T-helper 17 cell (primary cell): ENCODE data around the gene CDH4. TPM values are rescaled to one million over a fixed set of nuclear protein-coding genes. Genes with fewer than 3 reads are reported as not detected.

Experiments
- ATAC-seq: fragments of 150-1000 bp; cut with Tn5 transposase; 2 replicates; pipeline ENCODE4 v1.10.0; 2021; ENCODE audit warnings: mild to moderate bottlenecking, moderate library complexity
- DNase-seq, 3 donors: peaks; one replicate each; pipeline versions ENCODE4 v3.0.0 to v3.0.0-alpha.2; 2020 to 2021
- H3K9me3 ChIP-seq: one replicate; pipeline ENCODE4 v1.7.0; 2013; ENCODE audit warnings: low read length, mild to moderate bottlenecking; ENCODE audit not compliant: control insufficient read depth, poor library complexity, severe bottlenecking
- H3K27ac Mint-ChIP-seq: one replicate; pipeline ENCODE4 v1.8.0; 2022; ENCODE audit warnings: mild to moderate bottlenecking, moderate library complexity, mixed read lengths
- H3K27me3 Mint-ChIP-seq: one replicate; pipeline ENCODE4 v1.8.0; 2022; ENCODE audit warnings: mixed read lengths
- H3K36me3 Mint-ChIP-seq: one replicate; pipeline ENCODE4 v1.8.0; 2022; ENCODE audit warnings: low read depth, mixed read lengths
- H3K4me1 Mint-ChIP-seq: one replicate; pipeline ENCODE4 v1.8.0; 2022; ENCODE audit warnings: mild to moderate bottlenecking, mixed read lengths
- H3K4me3 Mint-ChIP-seq: one replicate; pipeline ENCODE4 v1.8.0; 2022; ENCODE audit warnings: mild to moderate bottlenecking, moderate library complexity, mixed read lengths
- total RNA-seq, 4 donors: library from RNA in 2 of 4; stranded (reverse) in 2 of 4; gene quantifications; one replicate each; pipeline ENCODE4 v1.2.3 and lab custom pipeline; 2022 to 2026

The CDH4 gene
- total RNA-seq, 2 donors from 2014 or later, result 0.55 to 0.67 TPM

DNA sequence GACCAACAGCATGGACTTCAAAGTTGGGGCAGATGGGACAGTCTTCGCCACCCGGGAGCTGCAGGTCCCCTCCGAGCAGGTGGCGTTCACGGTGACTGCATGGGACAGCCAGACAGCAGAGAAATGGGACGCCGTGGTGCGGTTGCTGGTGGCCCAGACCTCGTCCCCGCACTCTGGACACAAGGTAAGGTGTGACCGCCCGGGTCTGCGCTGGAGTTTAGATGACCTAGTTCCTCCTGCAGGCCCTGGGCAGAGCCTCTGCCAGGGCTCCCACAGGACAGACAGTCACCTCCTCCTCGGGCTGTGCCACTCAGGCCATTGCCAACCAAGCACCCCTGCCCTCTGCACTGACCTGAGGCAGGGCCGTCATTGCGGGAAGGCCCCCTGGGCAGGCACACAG lies 491.5 kb downstream of the CDH4 start:
- no peaks in the 10 kb centered on the region for H3K4me1 Mint-ChIP-seq
- H3K27me3 Mint-ChIP-seq, result peaks cover 5% of the 10 kb centered on the region
- H3K36me3 Mint-ChIP-seq, result no peaks in the 10 kb centered on the region
- H3K9me3 ChIP-seq, result no peaks in the 10 kb centered on the region
- H3K4me3 Mint-ChIP-seq, result no peak overlapping the region
- H3K27ac Mint-ChIP-seq, result no peak overlapping the region
- ATAC-seq (no peak), DNase-seq (no peak)

DNA sequence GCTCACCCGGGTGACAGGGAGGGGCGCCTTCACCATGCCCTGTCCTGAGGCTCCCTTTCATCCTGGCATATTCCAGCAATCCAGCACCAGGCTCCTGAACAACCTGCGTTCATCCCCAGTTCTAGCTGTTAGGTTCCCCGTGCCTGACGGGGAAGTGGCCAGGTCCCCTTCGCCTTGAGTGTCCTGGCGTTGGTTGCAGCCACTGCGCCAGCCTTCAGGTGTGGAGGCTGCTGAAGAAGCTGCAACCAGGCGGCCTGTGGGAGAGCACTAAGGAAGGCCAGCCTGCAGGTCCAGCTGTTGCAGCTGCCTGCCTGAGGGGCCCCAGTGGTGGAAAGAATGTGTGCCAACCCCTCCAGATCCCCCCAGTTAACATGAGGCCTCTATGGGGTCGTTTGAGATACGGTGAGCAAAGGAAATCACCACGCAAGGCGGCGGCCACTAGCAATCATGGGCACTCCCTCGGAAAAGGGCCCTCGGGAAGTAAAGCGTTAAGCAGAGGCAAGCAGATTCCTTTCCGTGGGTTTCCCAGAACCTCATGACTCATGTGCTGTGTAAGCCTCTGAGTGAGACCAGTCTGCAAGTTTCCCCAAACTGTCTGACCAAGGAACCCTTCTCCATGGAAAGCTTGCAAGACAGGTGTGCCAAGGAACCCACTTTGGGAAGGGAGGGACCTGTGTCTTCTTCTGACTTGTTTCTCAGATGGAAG lies 492.8 kb downstream of the CDH4 start:
- Mint-ChIP-seq H3K4me1 (no peaks in the 10 kb centered on the region), H3K36me3 (no peaks in the 10 kb centered on the region), H3K27ac (no peak overlapping the region), H3K27me3 (peaks cover 5% of the 10 kb centered on the region), H3K4me3 (no peak overlapping the region)
- DNase-seq (no peak), ATAC-seq (no peak)
- H3K9me3 ChIP-seq, result no peaks in the 10 kb centered on the region

DNA sequence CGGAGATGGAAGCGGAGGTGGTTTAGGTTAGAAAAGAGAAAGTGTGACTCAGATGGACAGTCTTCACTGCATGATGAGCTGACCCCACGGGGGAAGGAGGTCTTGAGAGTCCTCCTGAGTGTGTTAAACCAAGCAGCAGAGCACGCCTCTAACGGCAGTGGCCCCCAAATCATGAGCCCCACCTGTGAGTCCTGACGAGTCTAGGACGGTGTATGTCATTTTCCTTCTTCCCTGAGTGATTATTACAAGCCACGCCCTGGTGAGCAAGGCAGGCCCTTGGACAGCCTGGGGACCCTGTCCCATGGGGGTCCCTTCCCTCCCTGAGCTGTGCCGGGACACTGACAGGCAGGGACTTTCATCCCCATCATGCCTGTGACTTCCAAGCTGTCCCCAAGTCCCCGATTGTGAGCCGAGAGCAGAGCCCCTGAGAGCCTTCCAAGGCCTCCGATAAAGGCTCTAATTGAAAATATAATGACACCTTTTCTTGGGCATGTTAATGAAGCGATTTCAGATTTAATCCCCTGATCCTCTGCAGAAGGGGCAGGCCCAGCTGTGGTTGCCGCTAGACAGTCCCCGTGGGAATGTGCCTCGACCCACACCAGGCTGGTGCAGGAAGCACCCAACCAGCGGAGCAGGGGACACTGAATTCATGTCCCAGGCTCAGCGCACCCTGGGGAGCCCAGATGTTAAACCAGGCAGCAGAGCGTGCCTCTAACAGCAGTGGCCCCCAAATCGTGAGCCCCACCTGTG lies 493.5 kb downstream of the CDH4 start:
- no peaks in the 10 kb centered on the region for H3K36me3 Mint-ChIP-seq
- no peak overlapping the region for H3K27ac Mint-ChIP-seq
- H3K9me3 ChIP-seq, result no peaks in the 10 kb centered on the region
- ATAC-seq, result no peak
- H3K4me1 Mint-ChIP-seq, result no peaks in the 10 kb centered on the region
- no peak for DNase-seq
- H3K27me3 Mint-ChIP-seq, result peaks cover 5% of the 10 kb centered on the region
- no peak overlapping the region for H3K4me3 Mint-ChIP-seq

DNA sequence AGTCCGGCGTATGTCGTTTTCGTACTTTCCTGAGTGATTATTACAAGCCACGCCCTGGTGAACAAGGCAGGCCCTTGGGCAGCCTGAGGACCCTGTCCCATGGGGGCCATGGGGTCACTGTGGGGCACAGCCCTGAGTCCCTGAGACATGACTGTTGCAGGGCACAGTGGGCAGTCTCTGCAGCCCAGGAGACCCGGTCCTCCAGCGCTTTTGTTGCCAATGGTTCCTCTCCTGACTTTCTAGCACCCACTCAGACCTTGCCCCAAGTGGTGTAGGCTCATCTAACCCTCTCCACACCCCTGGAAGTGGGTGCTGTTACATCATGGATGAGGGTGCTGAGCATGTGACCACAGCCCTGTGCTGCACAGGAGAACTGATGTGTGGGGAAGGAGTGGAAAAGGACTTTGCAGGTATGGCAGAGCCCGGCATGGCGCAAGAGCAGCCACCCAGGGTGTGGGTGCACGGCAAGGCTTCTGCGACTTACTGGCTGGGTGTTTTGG lies 494.1 kb downstream of the CDH4 start:
- H3K9me3 ChIP-seq, result no peaks in the 10 kb centered on the region
- Mint-ChIP-seq H3K27ac (no peak overlapping the region), H3K27me3 (peaks cover 5% of the 10 kb centered on the region), H3K4me1 (no peaks in the 10 kb centered on the region), H3K36me3 (no peaks in the 10 kb centered on the region), H3K4me3 (no peak overlapping the region)
- ATAC-seq (no peak), DNase-seq (no peak)

DNA sequence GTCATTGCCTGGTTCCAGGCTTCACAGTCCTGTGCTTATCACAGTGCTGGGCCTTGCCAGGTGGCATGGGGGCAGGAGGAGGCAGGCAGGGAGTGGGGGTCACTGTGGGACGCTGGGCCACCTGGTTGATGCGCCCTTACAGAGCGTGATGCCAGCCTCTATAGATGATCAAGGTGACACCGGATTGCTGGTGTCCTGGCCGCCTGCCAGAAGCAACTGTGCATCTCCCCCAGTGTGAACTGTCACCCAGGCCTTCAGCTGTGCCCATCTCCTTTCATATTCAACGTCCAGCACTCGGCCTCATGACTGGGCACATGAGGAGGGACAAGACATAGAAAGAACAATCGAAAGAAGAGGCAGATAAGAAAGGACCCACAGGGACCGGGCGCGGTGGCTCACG lies 494.7 kb downstream of the CDH4 start:
- Mint-ChIP-seq H3K27ac (no peak overlapping the region), H3K27me3 (peaks cover 5% of the 10 kb centered on the region), H3K4me3 (no peak overlapping the region), H3K36me3 (no peaks in the 10 kb centered on the region), H3K4me1 (no peaks in the 10 kb centered on the region)
- no peaks in the 10 kb centered on the region for H3K9me3 ChIP-seq
- DNase-seq (no peak), ATAC-seq (no peak)

DNA sequence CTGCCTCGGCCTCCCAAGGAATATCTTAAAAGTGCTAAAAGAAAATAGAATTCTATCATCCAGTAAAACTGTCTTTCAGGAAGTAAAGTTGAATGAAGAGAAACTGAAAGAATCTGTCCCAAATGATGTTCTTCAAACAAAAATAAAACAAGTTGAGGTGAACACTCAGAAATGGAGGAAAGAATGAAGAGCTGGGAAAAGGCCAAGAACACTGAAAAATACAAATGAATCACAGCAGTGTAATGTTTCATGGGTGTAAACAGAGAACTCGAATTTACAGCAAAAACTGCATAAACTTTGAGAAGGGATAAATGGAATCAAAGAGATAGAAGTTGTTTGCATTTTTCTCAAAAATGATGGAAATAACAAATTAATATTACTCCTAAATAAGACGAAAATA lies 496.3 kb downstream of the CDH4 start:
- no peaks in the 10 kb centered on the region for H3K4me1 Mint-ChIP-seq

DNA sequence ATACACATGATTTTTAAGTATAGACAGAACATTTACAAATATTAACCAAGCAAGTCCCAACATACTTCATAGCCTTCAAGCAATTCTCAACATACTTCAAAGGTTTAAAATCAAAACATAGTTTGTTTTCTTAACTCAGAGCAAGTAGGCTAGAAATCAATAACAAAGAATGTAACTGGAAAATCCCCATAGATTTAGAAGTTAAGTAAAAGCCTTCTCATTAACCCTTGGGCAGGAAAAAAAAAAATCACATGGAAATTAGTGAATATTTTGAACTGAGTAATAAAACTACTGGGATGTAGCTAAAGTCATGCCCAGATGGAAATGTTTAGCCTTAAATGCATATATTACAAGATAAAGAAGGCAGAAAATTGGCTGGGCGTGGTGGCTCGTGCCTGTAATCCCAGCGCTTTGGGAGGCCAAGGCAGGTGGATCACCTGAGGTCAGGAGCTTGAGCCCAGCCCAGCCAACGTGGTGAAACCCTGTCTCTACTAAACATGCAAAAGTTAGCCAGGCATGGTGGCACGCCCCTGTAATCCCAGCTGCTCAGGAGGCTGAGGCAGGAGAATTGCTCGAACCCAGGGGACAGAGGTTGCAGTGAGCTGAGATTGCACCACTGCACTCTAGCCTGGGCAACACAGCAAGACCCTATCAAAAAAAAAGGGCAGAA lies 497.5 kb downstream of the CDH4 start:
- no peak overlapping the region for H3K4me3 Mint-ChIP-seq
- H3K36me3 Mint-ChIP-seq, result no peaks in the 10 kb centered on the region
- ATAC-seq (no peak), DNase-seq (no peak)
- H3K9me3 ChIP-seq, result no peaks in the 10 kb centered on the region
- H3K4me1 Mint-ChIP-seq, result no peaks in the 10 kb centered on the region
- H3K27me3 Mint-ChIP-seq, result no peaks in the 10 kb centered on the region
- H3K27ac Mint-ChIP-seq, result no peak overlapping the region

More for the DNA sequence above, 496.3 kb downstream of the CDH4 start:
- H3K9me3 ChIP-seq, result no peaks in the 10 kb centered on the region
- DNase-seq (no peak), ATAC-seq (no peak)
- Mint-ChIP-seq H3K36me3 (no peaks in the 10 kb centered on the region), H3K27ac (no peak overlapping the region), H3K4me3 (no peak overlapping the region), H3K27me3 (no peaks in the 10 kb centered on the region)

DNA sequence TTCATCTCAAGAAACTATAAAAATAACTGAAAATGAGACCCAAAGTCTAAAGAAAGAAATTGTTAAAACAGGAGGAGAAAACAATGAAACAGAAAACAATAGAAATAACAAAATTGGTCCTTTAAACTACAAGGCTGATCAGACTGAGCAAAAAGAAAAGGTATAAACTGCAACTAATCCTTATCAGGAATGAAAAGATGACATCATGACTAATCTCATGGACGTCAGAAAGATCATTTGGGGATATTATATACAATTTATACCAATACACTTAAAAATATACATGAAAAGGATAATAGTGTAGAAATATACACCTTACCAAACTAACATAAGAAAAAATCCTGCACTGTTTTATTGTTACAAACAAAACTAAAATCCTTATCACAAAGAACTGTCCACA lies 498.0 kb downstream of the CDH4 start:
- Mint-ChIP-seq H3K36me3 (no peaks in the 10 kb centered on the region), H3K4me1 (no peaks in the 10 kb centered on the region), H3K27me3 (no peaks in the 10 kb centered on the region), H3K4me3 (no peak overlapping the region), H3K27ac (no peak overlapping the region)
- H3K9me3 ChIP-seq, result no peaks in the 10 kb centered on the region
- no peak for ATAC-seq
- no peak for DNase-seq

DNA sequence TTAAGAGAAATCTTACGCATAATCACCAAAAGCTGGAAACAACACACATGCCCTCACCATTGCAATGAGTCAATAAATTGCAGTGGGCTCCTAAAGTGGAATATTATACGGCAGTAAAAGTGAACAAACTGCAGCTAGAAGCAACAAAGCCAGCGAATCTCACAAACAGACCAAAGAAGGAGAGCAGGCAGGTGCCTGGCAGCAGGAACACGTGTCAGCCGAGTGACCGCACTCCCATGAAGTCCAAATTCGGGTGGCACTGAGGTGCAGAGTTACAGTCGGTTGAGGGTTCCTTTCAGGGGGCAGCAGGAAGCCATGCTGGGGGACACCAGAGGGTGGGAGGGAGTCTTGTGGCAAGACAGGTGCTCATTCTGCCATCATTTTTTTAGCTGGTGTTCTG lies 500.5 kb downstream of the CDH4 start:
- no peak for DNase-seq
- no peak for ATAC-seq
- no peak overlapping the region for H3K4me3 Mint-ChIP-seq
- H3K9me3 ChIP-seq, result no peaks in the 10 kb centered on the region
- no peak overlapping the region for H3K27ac Mint-ChIP-seq
- peaks cover 2% of the 10 kb centered on the region for H3K27me3 Mint-ChIP-seq
- no peaks in the 10 kb centered on the region for H3K4me1 Mint-ChIP-seq
- no peaks in the 10 kb centered on the region for H3K36me3 Mint-ChIP-seq

DNA sequence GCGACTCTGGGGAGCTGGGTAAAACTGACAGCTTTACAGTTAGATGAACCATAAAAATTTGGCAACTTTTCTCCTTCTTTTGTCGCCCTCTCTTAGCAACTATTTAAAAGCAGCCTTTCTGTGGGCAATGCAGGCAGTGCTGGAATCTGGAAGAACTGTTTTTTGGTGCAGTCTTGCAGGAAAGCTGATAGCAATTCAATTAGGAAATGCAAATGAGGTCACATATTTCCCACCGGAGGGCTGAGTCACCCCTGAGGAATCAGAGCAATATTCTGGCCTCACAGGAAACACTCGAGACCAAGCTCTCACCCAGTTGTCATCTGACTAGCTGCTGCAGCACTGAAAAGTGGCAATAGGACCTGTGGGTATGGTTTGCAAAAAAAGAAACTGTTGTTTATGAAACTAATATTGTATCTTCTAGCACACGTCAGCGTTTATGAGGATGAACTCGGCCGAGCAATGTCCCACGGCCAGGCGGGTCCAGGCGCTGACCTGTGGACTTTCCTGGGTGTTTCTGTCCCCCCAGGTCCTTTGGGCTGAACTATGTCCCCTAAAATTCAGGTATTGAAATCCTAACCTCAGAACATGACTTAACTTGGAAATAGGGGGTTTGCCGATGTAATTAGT lies 501.4 kb downstream of the CDH4 start:
- Mint-ChIP-seq H3K27ac (no peak overlapping the region), H3K36me3 (no peaks in the 10 kb centered on the region), H3K4me1 (no peaks in the 10 kb centered on the region), H3K27me3 (peaks cover 5% of the 10 kb centered on the region), H3K4me3 (no peak overlapping the region)
- no peak for ATAC-seq
- H3K9me3 ChIP-seq, result no peaks in the 10 kb centered on the region
- DNase-seq, result no peak

DNA sequence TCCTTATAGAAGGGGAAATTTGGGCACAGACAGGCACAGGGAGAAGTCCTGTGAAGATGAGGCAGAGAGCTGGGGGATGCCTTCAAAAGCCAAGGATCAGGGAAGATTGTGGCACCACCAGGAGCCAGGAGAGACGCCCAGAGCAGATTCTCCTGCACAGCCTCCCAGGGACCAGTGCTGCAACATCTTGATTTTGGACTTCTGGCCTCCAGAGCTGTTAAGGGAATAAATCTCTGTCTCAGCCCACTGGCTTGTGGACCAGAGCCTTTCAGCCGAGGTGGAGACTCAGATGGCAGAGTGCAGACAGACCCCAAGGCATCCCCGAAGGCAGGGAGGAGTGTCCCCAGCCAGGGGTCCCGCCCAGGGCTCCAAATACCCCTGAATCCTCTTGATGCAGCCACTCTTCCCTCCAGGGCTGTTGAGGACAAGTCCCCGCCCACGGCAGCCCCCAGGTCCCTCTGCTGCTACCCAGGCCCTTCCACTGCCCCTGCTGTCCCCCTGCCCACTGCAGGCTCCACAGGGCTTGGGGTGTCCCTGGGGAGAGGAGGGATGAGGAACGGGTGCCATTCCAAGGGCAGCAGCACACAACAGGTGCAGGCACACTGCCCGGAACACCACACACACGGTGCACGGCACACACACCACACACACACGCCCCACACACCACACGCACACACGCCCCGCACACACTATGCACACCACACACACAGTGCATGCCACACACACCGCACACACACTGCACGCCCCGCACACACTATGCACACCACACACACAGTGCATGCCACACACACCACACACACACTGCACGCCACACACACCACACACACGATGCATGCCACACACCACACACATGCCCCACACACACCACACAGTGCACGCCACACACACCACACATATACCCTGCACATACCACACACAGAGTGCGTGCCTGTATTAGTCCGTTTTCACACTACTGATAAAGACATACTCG lies 502.2 kb downstream of the CDH4 start:
- ATAC-seq (no peak), DNase-seq (no peak)
- Mint-ChIP-seq H3K4me3 (no peak overlapping the region), H3K27ac (no peak overlapping the region), H3K36me3 (no peaks in the 10 kb centered on the region), H3K4me1 (no peaks in the 10 kb centered on the region), H3K27me3 (peaks cover 5% of the 10 kb centered on the region)
- no peaks in the 10 kb centered on the region for H3K9me3 ChIP-seq

DNA sequence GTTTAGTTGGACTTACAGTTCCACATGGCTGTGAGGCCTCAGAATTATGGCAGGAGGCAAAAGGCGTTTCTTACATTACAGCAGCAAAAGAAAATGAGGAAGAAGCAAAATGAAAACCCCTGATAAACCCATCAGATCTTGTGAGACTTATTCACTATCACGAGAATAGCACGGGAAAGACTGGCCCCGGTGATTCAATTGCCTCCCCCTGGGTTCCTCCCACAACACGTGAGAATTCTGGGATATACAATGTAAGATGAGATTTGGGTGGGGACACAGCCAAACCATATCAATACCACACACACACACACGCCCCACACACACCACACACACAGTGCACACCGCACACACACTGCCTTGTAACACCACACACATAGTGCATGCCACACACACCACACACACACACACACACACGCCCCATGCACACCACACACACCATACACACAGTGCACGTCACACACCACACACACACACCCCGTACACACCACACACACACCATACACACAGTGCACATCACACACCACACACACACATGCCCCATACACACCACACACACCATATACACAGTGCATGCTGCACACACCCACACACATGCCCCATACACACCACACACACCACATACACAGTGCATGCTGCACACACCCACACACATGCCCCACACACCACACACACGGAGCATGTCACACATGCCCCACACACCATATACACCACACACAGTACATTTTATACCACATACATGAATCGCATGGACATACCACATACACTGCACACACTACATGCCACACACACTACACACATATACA lies 503.1 kb downstream of the CDH4 start:
- H3K27ac Mint-ChIP-seq, result no peak overlapping the region
- no peaks in the 10 kb centered on the region for H3K4me1 Mint-ChIP-seq
- no peaks in the 10 kb centered on the region for H3K36me3 Mint-ChIP-seq
- no peak overlapping the region for H3K4me3 Mint-ChIP-seq
- DNase-seq, result no peak
- ATAC-seq, result no peak
- no peaks in the 10 kb centered on the region for H3K9me3 ChIP-seq
- peaks cover 5% of the 10 kb centered on the region for H3K27me3 Mint-ChIP-seq
